ENCODE data around the gene PGM2.

The PGM2 gene

DNA sequence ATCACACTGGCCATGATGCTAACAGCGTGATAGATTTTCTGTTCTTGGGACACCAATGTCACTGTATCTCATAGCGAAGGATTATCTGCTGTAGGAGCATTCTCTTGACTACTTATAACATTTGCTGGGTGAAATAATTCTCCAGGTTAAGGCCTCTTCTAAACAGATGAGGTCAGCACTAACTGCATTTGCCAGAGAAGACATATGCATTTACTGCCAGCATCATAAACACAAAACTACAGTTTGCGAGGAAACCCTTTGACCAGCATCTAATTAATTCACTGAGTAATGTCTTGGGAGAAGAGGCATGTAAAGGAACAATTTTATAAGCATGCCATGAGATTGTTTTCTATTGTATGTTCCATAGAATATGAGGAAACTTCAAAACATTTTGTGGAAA is 78.3 kb downstream of the PGM2 start:
- DNase-seq = no peak

DNA sequence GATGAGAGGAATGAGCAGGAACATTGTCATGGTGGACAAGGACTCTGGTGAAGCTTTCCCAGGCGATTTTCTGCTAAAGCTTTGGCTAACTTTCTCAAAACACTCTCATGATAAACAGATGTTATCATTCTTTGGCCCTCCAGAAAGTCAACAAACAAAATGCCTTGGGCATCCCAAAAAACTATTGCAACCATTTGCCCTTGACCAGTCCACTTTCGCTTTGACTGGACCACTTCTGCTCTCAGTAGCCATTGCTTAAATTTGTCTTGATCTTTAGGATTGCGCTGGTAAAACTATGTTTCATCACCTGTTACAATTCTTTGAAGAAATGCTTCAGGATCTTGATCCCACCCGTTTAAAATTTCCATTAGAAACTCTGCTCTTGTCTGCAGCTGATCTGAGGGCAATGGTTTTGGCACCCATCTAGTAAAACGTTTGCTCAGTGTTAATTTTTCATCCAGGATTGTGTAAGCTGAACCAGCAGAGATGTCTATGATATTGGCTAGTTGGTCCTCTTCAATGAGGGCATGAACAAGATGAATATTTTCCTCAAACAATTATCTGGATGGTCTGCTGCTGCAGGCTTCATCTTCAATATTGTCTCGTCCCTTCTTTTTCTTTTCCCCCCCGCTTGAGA is 79.2 kb downstream of the PGM2 start:
- DNase-seq = no peak

DNA sequence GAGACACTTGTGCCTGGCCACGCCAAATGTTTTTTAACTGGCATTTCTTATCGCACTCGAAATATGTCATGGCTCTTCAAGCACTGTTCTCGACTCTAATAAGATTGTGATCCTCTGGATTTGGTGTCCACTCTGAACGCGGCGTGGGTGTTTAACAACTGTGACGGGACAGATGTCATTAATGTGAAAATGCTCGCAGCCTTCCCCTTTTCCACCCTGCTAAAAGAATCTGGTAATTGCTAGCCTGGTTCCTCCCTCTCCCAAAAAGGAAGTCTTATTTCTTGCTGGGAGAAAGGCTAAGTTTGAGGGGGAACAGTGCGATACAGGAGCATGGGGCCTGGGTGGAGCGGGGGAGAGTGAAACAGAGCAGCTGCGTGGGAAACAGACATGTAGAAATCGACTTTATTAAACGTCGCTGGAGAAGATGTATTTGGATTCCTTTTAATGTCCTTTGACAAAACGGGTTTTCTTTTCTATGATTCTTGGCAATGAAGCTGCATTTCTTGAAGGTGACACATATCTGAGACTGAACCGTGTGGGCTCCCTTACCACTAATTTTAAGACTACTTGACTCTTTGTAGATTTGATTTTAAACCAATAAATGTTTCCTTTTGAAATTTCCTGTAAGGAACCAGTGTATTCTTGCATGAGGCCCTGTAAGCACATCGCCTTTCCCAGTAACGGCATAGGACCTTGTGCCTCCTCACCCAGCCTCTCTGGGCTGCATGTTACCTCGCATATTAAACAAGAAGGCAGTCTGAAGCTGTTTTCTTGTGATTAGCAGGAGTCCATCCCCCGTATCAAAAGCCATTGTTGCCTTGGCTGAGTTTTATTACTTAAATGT is 82.2 kb downstream of the PGM2 start:
- DNase-seq = no peak

DNA sequence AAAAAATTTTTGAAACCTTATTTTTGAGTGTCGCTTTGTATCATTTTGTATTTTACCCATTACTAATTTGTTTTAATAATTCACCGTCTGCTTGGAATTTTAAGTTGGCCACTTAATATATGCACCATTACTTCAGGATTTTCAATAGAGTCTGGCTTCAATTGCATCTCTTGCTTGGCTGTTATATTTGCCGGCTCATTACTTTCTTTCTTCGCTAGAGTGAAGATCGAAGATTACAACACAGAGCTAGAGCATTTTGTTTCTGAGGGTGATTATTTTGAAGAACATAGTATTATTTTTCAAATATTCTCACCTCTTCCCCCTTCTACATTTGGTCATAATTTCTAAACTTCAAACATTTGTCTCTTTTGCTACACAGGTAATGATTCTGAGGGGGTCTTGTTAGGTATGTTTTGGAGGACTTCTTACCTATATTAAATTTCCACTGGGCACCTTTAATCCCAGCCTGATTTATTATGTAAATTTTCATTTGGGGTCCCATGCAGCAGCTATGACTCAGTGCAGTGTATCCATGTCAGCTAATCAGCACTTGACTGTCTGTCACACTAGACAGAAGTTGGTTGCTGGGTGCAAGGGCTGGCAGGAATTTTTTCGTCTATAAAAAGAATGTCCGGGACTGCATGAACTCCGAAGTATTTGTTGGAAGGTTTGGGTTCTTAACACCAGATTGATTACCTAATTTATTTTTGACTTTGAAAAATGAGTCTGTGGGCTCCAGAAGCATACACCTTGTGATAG is 83.0 kb downstream of the PGM2 start:
- DNase-seq = no peak

DNA sequence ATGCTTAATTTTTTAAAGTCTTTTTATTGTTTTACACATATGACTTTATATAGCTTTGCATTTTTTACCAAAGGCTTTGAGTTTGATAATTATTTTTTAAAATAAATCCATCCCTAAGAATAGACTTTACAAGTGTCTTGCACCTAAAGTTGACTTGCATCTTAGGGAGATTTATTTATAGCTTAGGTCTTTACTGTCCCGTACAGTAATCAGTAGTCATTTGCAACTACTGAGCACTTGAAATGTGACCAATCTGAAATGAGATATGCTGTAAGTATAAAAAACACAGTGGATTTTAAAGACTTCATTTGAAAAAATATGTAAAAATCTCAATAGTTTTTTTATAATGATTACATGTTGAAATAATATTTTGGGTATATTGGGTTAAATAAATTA is 83.6 kb downstream of the PGM2 start:
- DNase-seq = no peak

Measured in activated CD4-positive, alpha-beta T cell treated with anti-CD3 and anti-CD28 coated beads, Interleukin-2, amount 50 U/mL, for 48 hours (primary cell).